OCI-LY7 (cell line): ENCODE measurements around the gene DDRGK1.

ENCODE experiments used
- CTCF ChIP-seq: fragments of 200-600 bp; sonication (generic); conservative IDR thresholded peaks from 2 replicates; pipeline ENCODE4 v1.5.1; 2014; ENCODE audit warnings: mild to moderate bottlenecking, antibody characterized with exemption, low read length, moderate library complexity, mixed read lengths
- EZH2phosphoT487 ChIP-seq: fragments of 200-600 bp; sonication (generic); IDR thresholded peaks from 2 replicates; pipeline ENCODE4 v1.6.1; 2018; ENCODE audit warnings: low read depth, borderline replicate concordance, mild to moderate bottlenecking, mixed run types, antibody characterized with exemption, low read length, moderate library complexity, mixed read lengths

- no peak for TF ChIP-seq CTCF
- TF ChIP-seq EZH2phosphoT487 = no peak
Measured at GRCh38 chr20:3194617-3195280, 9.7 kb downstream of the DDRGK1 start.
